SH-SY5Y (cell line): ENCODE results near the gene RREB1.

ENCODE experiments used
- GATA2 ChIP-seq: IDR thresholded peaks from 2 replicates; pipeline ENCODE4 v1.6.1; 2011; ENCODE audit warnings: mild to moderate bottlenecking, low read depth, low read length
- GATA3 ChIP-seq: IDR thresholded peaks from 2 replicates; pipeline ENCODE4 v1.6.1; 2011; ENCODE audit warnings: low read depth, mild to moderate bottlenecking, low read length, moderate library complexity

- TF ChIP-seq GATA3 (no peak), GATA2 (no peak)
Observed at GRCh38 chr6:7124636-7125035, 16.9 kb downstream of the RREB1 start.
